ENCODE results near the gene SLC25A40. TPM values are rescaled to one million over a fixed set of nuclear protein-coding genes. Genes with fewer than 3 reads are reported as not detected.
A peak's percentile ranks its signal among the peaks of the same experiment; 100 is the strongest.
"Not testable (repeated sequence)": the region's sequence is repeated elsewhere in the genome, so short reads cannot be mapped to it uniquely, and the experiment has no call there.

Gene SLC25A40
- total RNA-seq (ENCODE audit: unreplicated experiment): 27.7 TPM
- long read RNA-seq, full-length matches to known transcripts: 2 of 6 reads
- long read RNA-seq, partial matches to known transcripts: 0 of 6 reads
- long read RNA-seq, other reads (novel, unspliced or antisense): 4 of 6 reads

DNA sequence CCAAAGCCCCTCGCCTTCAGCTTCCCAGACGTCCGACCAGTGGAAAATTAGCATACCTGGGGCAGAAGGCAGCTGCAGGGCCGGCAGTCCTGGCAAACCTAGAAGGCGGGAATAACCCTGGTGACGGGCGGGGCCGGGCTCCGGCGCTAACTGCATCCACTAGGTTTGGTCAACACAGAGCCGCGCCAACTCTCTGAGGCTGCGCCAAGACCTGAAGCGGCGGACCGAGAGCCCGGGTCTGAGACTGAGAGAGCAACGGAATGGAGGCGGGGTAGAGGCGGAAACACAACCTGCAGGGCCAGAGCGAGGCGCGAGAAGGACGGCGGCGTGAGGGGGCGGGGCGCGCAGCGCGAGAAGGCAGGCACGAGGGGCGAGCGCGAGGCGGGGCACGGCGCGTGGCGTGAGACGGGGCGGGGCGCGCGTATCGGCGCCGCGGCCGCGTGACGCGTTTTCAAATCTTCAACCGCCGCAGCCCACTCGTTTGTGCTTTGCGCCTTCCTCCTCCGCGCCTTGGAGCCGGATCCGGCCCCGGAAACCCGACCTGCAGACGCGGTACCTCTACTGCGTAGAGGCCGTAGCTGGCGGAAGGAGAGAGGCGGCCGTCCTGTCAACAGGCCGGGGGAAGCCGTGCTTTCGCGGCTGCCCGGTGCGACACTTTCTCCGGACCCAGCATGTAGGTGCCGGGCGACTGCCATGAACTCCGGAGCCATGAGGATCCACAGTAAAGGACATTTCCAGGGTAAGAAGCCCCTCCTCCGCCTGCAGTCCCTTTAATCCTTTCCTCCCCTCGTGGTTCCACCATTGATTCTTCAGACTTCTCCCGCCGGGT is at the start of gene SLC25A40, which contains the start of gene DBF4:
Gene SLC25A40, minus strand, starts transcription at position 321 of the 829 bp plus-strand sequence. CDS start 17,633 bp downstream, outside the sequence.
Gene DBF4, plus strand, starts transcription at position 454 of the 829 bp plus-strand sequence. Its CDS starts 240 bp downstream, at position 694.
- Mint-ChIP-seq H3K9me3 (ENCODE audit: unreplicated experiment) (no peaks in the 10 kb centered on the region), H3K27me3 (ENCODE audit: unreplicated experiment) (no peaks in the 10 kb centered on the region), H3K4me3 (ENCODE audit: unreplicated experiment) (peak within 1 kb of the TSS; percentile 96), H3K27ac (ENCODE audit: unreplicated experiment) (peak within 1 kb of the TSS; percentile 92), H3K4me1 (ENCODE audit: unreplicated experiment) (peaks cover 22% of the 10 kb centered on the region), H3K36me3 (ENCODE audit: low read depth, unreplicated experiment) (peaks cover 9% of the 10 kb centered on the region)
- peak; percentile 89 for DNase-seq (ENCODE audit: low spot score)
- TF ChIP-seq, protein P1, sequence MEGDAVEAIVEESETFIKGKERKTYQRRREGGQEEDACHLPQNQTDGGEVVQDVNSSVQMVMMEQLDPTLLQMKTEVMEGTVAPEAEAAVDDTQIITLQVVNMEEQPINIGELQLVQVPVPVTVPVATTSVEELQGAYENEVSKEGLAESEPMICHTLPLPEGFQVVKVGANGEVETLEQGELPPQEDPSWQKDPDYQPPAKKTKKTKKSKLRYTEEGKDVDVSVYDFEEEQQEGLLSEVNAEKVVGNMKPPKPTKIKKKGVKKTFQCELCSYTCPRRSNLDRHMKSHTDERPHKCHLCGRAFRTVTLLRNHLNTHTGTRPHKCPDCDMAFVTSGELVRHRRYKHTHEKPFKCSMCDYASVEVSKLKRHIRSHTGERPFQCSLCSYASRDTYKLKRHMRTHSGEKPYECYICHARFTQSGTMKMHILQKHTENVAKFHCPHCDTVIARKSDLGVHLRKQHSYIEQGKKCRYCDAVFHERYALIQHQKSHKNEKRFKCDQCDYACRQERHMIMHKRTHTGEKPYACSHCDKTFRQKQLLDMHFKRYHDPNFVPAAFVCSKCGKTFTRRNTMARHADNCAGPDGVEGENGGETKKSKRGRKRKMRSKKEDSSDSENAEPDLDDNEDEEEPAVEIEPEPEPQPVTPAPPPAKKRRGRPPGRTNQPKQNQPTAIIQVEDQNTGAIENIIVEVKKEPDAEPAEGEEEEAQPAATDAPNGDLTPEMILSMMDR (IDR thresholded peaks at IDR 0.05; ENCODE audit: unreplicated experiment): no peak

DNA sequence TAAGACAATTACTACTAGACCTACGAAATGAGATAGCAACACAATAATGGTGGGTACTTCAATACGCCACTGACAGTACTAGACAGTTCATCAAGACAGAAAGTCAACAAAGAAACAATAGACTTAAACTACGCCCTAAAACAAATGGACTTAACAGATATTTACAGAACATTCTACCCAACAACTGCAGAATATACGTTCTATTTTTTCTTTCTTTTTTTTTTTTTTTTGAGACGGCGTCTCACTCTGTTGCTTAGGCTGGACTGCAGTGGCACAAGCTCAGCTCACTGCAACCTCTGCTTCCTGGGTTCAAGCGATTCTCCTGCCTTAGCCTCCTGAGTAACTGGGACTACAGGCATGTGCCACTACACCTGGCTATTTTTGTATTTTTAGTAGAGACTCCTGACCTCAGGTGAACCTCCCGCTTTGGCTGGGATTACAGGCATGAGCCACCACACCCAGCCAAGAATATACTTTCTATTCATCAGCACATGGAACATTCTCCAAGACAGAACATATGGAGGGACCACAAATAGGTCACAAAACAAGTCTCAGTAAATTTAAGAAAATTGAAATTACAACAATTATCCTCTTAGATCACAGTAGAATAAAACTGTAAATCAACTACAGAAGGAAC is 46.7 kb upstream of the SLC25A40 start:
- not testable (repeated sequence) for H3K27me3 Mint-ChIP-seq (ENCODE audit: unreplicated experiment); H3K9me3 Mint-ChIP-seq (ENCODE audit: unreplicated experiment)

DNA sequence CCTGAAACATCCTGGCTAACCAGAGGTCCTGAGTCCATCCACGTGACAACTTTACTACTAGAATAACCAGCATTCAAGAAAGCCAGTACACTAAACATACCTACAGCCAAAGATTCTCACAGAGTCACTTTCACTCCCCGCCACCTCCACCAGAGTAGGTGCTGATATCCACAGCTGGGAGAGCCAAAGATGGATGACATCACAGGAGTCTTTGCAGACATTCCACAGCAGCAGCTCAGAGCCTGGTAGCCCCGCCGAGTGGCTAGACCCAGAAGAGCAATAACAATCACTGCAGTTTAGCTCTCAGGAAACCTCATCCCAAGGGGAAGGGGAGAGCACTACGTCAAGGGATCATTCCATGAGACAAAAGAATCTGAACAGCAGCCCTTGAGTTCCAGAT is 44.4 kb upstream of the SLC25A40 start:
- no peaks in the 10 kb centered on the region for H3K36me3 Mint-ChIP-seq (ENCODE audit: low read depth, unreplicated experiment)
- TF ChIP-seq, protein P1 (IDR thresholded peaks at IDR 0.05; ENCODE audit: unreplicated experiment): no peak
- H3K9me3 Mint-ChIP-seq (ENCODE audit: unreplicated experiment): no peaks in the 10 kb centered on the region
- DNase-seq (ENCODE audit: low spot score): no peak
- H3K4me1 Mint-ChIP-seq (ENCODE audit: unreplicated experiment): no peaks in the 10 kb centered on the region
- H3K4me3 Mint-ChIP-seq (ENCODE audit: unreplicated experiment): no peak overlapping the region
- H3K27ac Mint-ChIP-seq (ENCODE audit: unreplicated experiment): no peak overlapping the region
- no peaks in the 10 kb centered on the region for H3K27me3 Mint-ChIP-seq (ENCODE audit: unreplicated experiment)

More for the DNA sequence above, 46.7 kb upstream of the SLC25A40 start:
- DNase-seq (ENCODE audit: low spot score); H3K4me3 Mint-ChIP-seq (ENCODE audit: unreplicated experiment); H3K27ac Mint-ChIP-seq (ENCODE audit: unreplicated experiment); H3K4me1 Mint-ChIP-seq (ENCODE audit: unreplicated experiment); H3K36me3 Mint-ChIP-seq (ENCODE audit: low read depth, unreplicated experiment): not testable (repeated sequence)

- H3K9me3 Mint-ChIP-seq (ENCODE audit: unreplicated experiment): no peaks in the 10 kb centered on the region
- no peak for DNase-seq (ENCODE audit: low spot score)
- H3K4me1 Mint-ChIP-seq (ENCODE audit: unreplicated experiment): no peaks in the 10 kb centered on the region
These were observed 43.7 kb upstream of the SLC25A40 start for GRCh38 chr7:87919875-87920274.

GRCh38 chr7:87918740-87919139 is 42.6 kb upstream of the SLC25A40 start:
- Mint-ChIP-seq H3K4me1 (ENCODE audit: unreplicated experiment) (no peaks in the 10 kb centered on the region), H3K27me3 (ENCODE audit: unreplicated experiment) (no peaks in the 10 kb centered on the region), H3K4me3 (ENCODE audit: unreplicated experiment) (no peak overlapping the region), H3K27ac (ENCODE audit: unreplicated experiment) (no peak overlapping the region), H3K9me3 (ENCODE audit: unreplicated experiment) (no peaks in the 10 kb centered on the region), H3K36me3 (ENCODE audit: low read depth, unreplicated experiment) (no peaks in the 10 kb centered on the region)
- TF ChIP-seq, protein P1 (IDR thresholded peaks at IDR 0.05; ENCODE audit: unreplicated experiment): no peak
- no peak for DNase-seq (ENCODE audit: low spot score)

More at GRCh38 chr7:87919875-87920274, 43.7 kb upstream of the SLC25A40 start:
- TF ChIP-seq, protein P1 (IDR thresholded peaks at IDR 0.05; ENCODE audit: unreplicated experiment): no peak
- Mint-ChIP-seq H3K4me3 (ENCODE audit: unreplicated experiment) (no peak overlapping the region), H3K27ac (ENCODE audit: unreplicated experiment) (no peak overlapping the region), H3K27me3 (ENCODE audit: unreplicated experiment) (no peaks in the 10 kb centered on the region), H3K36me3 (ENCODE audit: low read depth, unreplicated experiment) (no peaks in the 10 kb centered on the region)
